GM18526 (cell line): Measurements from ENCODE around the gene YARS1.

Experiments
- POLR2A ChIP-seq: IDR thresholded peaks from 3 replicates; pipeline ENCODE4 v1.6.1; 2011; ENCODE audit not compliant: insufficient read length; ENCODE audit errors: extremely low read depth

The YARS1 gene

DNA sequence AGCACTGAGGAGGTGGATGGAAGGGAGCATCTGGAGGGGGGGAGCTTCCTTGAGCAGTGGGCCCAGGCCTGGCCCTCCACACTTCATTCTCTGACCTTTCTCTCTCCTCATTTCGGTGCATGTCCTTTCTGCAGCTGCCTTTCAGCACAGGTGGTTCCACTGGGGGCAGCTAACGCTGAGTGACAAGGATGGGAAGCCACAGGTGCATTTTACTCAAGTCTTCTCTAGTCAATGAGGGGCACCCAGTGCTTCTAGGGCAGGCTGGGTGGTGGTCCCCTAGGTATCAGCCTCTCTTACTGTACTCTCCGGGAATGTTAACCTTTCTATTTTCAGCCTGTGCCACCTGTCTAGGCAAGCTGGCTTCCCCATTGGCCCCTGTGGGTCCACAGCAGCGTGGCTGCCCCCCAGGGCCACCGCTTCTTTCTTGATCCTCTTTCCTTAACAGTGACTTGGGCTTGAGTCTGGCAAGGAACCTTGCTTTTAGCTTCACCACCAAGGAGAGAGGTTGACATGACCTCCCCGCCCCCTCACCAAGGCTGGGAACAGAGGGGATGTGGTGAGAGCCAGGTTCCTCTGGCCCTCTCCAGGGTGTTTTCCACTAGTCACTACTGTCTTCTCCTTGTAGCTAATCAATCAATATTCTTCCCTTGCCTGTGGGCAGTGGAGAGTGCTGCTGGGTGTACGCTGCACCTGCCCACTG, 43.2 kb downstream of the YARS1 start:
- TF ChIP-seq POLR2A: no peak

DNA sequence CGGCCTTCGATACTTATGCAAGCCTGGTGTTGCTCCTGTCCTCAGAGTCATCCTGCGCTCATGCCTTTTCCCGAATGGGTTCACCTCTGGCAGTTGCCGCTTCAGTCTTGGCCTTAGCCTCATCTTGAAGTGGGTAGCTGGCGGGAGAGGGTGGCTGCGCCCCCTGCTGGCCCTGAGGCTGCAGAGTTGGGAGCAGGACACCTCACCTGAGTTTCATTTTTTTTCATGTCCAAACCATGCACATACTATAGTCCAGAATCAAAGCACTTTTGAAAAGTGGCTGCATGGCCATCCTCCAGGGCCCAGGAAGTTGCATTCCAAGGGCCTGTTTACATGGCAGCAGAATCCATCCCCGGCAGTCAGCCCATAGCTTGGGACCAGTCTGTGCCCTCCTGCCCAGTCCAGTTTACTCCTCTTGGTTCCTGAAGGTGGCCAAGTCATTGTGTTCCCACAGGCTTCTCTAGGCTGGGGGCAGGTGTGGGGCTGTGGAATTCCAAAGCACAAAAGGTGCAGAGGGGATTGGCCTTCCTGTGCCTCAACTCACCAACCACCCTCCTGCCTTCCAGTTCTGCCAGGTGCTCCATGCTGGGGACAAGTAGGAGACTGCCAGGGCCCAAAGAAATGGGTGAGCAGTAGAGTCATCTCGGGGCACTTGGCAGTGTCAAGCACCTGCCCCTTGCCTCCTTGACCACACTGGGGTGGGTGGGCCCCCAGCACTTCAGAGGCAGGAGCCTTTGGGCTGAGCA, 44.0 kb downstream of the YARS1 start:
- TF ChIP-seq POLR2A: no peak

DNA sequence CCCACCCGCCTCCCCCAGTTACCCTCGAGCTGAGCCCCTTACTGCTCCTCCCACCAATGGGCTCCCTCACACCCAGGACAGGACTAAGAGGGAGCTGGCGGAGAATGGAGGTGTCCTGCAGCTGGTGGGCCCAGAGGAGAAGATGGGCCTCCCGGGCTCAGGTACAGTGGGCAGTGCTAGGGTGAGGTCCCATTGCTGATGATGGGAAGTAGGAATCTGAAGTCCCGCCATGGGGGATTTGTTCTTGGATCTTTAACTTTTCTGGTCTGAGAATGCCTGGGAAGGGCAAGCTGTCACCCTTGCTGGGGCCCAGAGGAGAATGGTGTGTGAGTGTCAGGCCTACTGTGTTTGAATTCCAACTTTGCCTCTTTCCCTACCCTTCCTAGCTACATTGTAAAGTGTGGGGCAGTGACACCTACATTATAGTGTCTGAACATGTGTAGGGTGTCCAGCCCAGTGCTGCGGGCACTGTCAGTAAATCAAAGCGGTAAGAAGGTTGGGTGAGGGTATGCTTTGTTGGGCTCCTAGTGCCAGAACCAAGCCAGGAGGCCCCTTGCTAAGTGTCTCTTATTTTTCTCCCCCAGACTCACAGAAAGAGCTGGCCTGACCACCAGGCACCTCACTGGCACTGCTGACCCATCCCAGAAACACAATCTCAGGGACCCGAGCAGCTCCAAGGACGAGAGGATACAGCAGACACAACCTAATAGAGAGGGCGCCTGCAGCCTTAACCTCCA, 44.7 kb downstream of the YARS1 start:
- no peak for TF ChIP-seq POLR2A

DNA sequence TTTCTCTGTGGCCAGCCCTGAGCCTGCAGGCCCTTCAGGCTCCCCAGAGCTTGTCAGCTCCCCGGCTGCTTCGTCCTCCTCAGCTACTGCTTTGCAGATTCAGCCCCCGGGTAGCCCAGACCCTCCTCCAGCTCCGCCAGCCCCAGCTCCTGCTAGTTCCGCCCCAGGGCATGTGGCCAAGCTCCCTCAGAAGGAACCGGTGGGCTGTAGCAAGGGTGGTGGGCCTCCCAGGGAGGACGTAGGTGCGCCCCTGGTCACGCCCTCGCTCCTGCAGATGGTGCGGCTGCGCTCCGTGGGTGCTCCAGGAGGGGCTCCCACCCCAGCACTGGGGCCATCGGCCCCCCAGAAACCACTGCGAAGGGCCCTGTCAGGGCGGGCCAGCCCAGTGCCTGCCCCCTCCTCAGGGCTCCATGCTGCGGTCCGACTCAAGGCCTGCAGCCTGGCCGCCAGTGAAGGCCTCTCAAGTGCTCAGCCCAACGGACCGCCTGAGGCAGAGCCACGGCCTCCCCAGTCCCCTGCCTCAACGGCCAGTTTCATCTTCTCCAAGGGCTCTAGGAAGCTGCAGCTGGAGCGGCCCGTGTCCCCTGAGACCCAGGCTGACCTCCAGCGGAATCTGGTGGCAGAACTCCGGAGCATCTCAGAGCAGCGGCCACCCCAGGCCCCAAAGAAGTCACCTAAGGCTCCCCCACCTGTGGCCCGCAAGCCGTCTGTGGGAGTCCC, 45.4 kb downstream of the YARS1 start:
- no peak for TF ChIP-seq POLR2A

DNA sequence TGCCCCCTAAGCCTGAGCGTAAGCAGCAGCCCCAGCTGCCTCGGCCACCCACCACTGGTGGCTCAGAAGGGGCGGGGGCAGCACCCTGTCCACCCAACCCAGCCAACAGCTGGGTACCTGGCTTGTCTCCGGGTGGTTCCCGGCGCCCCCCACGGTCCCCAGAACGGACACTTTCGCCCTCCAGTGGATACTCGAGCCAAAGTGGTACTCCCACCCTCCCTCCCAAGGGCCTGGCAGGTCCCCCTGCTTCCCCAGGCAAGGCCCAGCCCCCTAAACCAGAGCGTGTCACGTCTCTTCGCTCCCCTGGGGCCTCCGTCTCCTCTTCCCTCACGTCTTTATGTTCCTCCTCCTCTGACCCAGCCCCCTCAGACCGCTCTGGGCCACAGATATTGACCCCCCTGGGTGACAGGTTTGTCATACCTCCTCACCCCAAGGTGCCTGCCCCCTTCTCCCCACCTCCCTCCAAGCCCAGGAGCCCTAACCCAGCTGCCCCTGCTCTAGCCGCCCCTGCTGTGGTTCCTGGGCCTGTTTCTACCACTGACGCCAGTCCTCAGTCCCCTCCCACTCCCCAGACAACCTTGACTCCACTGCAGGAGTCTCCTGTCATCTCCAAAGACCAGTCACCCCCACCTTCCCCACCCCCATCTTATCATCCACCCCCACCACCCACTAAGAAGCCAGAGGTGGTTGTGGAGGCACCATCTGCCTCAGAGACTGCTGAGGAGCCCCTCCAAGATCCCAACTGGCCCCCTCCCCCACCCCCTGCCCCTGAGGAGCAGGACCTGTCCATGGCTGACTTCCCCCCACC, 46.2 kb downstream of the YARS1 start:
- no peak for TF ChIP-seq POLR2A

DNA sequence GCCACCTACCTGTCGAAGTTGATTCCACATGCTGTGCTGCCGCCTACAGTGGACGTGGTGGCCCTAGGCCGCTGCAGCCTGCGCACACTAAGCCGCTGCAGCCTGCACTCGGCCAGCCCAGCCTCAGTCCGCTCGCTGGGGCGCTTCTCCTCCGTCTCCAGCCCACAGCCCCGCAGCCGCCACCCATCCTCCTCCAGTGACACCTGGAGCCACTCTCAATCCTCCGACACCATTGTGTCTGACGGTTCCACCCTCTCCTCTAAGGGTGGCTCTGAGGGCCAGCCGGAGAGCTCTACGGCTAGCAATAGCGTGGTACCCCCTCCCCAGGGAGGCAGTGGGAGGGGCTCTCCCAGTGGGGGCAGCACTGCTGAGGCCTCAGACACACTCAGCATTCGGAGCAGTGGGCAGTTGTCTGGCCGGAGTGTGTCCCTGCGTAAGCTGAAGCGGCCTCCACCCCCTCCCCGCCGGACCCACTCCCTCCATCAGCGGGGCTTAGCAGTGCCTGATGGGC, 46.9 kb downstream of the YARS1 start:
- TF ChIP-seq POLR2A: no peak

DNA sequence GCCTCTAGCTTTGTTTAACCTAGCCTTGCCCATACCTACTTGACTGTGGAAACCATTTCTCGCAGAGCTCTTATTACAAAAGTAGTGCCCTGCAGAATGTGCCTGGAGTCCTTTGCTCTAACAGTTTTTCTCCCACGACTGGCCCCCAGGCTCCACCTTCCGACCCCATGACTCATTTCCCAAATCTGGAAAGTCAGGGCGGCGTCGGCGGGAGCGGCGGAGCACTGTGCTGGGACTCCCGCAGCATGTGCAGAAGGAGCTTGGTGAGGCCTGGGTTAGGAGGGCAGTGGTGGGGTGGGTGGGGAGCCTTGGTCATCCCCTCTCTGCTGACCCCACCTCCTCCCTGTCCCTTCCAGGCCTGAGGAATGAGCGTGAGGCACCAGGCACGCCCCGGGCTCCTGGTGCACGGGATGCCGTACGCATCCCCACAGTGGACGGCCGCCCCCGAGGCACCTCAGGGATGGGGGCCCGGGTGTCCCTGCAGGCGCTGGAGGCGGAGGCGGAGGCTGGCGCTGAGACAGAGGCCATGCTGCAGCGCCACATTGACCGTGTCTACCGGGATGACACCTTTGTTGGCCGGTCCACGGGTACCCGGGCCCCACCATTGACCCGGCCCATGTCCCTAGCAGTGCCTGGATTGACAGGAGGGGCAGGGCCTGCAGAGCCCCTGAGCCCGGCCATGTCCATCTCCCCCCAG, 47.5 kb downstream of the YARS1 start:
- TF ChIP-seq POLR2A: no peak

DNA sequence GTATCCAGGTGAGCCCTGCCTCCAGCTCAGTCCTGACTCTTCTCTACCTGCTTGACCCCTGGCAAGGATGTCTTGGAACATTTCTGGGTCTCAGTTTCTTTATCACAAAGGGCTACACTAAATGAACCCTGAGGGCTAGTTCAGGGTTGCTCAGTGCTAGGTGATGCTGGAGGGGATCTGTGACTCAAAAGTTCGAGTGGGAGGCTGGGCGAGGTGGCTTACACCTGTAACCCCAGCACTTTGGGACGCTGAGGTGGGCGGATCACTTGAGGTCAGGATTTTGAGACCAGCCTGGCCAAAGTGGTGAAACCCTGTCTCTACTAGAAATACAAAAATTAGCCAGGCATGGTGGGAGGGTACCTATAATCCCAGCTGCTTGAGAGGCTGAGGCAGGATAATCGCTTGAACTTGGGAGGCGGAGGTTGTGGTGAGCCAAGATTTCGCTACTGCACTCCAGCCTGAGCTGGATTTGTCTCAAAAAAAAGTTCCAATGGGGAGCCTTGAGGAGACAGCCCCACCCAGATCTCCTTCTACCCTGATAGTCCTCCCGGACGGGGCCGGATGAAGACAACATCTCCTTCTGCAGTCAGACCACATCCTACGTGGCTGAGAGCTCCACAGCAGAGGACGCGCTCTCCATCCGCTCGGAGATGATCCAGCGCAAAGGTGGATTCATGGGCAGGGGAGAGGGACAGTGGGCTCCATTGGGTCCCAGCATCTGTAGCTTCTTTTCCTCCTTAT, 48.9 kb downstream of the YARS1 start:
- no peak for TF ChIP-seq POLR2A

DNA sequence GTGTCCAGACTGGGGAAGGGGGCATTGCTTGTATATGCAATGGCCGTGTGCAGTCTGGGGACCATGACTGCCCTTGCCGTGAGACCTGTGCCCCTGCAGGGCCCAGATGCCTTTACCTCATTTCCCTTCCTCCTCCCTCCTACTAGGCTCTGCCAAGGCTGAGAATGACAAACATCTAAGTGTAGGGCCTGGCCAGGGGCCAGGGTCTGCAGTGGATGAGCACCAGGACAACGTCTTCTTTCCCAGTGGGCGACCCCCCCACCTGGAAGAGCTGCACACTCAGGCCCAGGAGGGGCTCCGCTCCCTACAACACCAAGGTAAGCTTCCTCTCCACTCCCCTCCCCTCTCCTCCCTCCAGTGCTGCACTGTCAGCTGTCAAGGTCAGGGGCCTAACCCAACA, 49.5 kb downstream of the YARS1 start:
- TF ChIP-seq POLR2A: no peak

DNA sequence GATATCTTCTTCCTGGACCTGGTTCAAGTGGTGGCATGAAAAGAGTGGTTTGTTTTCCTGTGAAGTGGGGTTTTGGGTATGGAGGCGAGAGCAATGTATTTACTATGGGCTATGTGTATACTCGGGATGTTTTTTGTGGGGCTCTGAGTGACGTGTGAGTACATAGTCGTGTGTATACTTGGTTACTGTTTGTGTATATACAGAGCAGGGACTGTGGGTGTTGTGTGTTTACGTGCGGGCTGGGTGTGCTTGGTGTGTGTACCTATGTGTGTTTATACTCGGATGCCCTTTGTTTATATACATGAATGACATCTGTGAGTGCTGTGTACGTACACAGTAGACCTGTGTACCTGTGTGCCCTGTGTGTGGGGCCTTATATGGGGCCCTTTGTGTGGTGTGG, 50.0 kb downstream of the YARS1 start:
- TF ChIP-seq POLR2A: no peak

DNA sequence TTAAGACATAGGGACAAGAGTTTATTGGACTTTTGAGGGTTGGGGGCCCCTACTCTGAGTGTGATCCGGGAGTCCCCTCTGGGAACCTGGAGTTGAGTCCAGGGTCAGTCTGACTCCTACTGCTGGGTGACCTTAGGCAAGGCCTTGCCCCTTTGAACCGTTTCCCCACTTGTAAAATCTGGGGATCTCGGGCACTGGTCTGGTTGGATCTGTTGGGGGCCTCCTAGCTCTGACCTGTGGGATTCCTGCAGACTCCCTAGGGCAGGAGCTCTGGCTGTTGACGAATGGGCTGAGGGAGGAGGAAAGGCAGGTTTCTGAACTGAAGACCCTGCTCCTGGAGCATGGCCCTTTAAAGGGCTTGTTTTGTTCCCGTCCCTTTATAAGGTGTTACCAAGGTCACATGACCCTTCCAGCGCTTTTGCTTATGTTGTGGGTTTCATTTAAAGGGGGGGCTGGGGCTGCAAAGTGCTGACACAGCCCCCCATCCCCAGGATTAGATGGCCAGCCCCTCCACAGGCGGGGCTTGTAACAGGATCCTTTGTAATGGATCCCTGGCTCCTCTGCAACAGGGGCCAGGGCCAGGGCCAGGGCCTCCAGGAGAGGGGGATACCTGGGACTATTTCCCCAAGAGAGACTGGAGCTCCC, 50.7 kb downstream of the YARS1 start:
- TF ChIP-seq POLR2A: no peak

DNA sequence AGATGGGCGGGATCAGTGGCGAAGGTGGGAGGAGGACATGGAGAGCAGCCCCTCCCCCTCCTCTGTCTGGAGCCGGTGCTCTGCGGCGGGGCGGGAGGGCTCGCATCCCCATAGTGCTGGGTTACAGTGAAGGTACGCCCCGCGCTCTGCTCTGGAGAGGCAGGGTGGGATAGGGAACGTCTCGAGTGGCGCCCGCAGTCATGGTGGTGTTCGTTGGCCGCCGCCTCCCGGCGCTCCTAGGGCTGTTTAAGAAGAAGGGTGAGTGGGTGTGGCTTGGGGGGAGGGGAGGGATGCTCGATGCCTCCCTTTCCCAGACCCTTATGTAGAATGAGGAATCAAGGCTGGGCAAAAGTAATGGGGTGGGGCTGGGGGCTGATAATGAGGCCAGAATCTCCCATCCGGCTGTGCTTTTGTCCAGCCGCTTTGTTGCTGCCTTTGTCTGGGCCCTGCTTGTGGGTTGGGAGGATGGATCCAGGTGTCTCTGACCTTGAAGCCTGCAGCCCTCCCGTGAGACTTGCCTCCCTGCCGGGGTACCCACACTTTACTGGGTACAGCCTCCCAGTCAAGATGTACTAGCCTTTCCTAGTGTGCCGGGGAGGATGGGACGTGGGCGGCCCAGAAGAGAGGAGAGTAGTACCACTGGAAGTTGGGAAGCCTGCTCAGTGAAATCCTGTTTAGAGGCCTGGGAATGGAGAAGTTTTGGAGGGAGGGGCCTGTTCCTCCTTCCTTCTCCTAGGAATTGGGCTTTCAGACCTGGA, 51.4 kb downstream of the YARS1 start:
- TF ChIP-seq POLR2A: no peak
